ENCODE results near the gene MYLK. TPM values are rescaled to one million over a fixed set of nuclear protein-coding genes. Genes with fewer than 3 reads are reported as not detected.

The MYLK gene
- total and polyA plus RNA-seq, 9 of the 15 experiments (the other 6 are each of a cell fraction or from before 2014, with no cell fraction given), result 0.11 to 0.53 (median 0.18) TPM; not detected in 2

DNA sequence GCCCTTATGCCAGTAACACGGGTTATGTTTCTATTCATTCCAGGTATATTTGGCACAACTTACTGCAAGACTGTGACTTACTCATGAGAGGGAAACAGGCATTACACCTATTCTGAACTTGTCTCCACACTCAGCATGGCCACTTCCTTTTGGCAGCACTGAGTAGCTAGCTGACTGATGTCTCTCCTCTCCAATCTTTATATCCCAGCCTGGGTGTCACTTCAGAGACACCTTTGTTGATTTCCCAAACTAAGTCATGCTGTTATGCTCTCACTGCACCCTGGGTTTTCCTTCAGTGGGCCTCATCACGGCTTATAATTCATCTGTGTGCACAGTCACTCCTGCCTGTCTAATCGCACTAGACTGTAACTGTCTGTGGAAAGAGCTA is 114.8 kb downstream of the MYLK start (continued):
- TF ChIP-seq, protein P1, sequence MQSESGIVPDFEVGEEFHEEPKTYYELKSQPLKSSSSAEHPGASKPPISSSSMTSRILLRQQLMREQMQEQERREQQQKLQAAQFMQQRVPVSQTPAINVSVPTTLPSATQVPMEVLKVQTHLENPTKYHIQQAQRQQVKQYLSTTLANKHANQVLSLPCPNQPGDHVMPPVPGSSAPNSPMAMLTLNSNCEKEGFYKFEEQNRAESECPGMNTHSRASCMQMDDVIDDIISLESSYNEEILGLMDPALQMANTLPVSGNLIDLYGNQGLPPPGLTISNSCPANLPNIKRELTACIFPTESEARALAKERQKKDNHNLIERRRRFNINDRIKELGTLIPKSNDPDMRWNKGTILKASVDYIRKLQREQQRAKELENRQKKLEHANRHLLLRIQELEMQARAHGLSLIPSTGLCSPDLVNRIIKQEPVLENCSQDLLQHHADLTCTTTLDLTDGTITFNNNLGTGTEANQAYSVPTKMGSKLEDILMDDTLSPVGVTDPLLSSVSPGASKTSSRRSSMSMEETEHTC (IDR thresholded peaks at IDR 0.05), result no peak
- no peak for TF ChIP-seq ZNF830 (CRISPR knock-in tag; IDR thresholded peaks at IDR 0.05)
- TF ChIP-seq, protein P2, sequence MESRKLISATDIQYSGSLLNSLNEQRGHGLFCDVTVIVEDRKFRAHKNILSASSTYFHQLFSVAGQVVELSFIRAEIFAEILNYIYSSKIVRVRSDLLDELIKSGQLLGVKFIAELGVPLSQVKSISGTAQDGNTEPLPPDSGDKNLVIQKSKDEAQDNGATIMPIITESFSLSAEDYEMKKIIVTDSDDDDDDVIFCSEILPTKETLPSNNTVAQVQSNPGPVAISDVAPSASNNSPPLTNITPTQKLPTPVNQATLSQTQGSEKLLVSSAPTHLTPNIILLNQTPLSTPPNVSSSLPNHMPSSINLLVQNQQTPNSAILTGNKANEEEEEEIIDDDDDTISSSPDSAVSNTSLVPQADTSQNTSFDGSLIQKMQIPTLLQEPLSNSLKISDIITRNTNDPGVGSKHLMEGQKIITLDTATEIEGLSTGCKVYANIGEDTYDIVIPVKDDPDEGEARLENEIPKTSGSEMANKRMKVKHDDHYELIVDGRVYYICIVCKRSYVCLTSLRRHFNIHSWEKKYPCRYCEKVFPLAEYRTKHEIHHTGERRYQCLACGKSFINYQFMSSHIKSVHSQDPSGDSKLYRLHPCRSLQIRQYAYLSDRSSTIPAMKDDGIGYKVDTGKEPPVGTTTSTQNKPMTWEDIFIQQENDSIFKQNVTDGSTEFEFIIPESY (CRISPR knock-in tag; IDR thresholded peaks at IDR 0.05), result no peak
- TF ChIP-seq PHB (CRISPR knock-in tag; IDR thresholded peaks at IDR 0.05), result no peak
- TF ChIP-seq GABPB2 (CRISPR knock-in tag; conservative IDR thresholded peaks at IDR 0.05), result no peak
- no peak for TF ChIP-seq HCFC1 (IDR thresholded peaks at IDR 0.05; ENCODE audit: low read depth, low read length)
- TF ChIP-seq, protein P3, sequence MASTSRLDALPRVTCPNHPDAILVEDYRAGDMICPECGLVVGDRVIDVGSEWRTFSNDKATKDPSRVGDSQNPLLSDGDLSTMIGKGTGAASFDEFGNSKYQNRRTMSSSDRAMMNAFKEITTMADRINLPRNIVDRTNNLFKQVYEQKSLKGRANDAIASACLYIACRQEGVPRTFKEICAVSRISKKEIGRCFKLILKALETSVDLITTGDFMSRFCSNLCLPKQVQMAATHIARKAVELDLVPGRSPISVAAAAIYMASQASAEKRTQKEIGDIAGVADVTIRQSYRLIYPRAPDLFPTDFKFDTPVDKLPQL (IDR thresholded peaks at IDR 0.05; ENCODE audit: extremely low read depth, insufficient read length), result no peak
- no peak for TF ChIP-seq BRCA1 (IDR thresholded peaks at IDR 0.05)
- no peak for TF ChIP-seq BRCA1 (CRISPR knock-in tag; IDR thresholded peaks at IDR 0.05)
- TF ChIP-seq CHCHD3 (CRISPR knock-in tag; IDR thresholded peaks at IDR 0.05), result no peak

Data from K562 (cell line).